Stimulated activated CD8-positive, alpha-beta memory T cell treated with anti-CD3 and anti-CD28 coated beads, Interleukin-2, amount 100 ng/mL, for 48 hours (primary cell): ENCODE measurements around the gene C1orf226.
"Not testable (repeated sequence)": the region's sequence is repeated elsewhere in the genome, so short reads cannot be mapped to it uniquely, and the experiment has no call there.

ENCODE experiments used
- DNase-seq, 2 donors: peaks; one replicate each; pipeline ENCODE4 v3.0.0-alpha.2; 2020; ENCODE audit warnings: low read depth in 2 of 2

C1orf226 gene

GRCh38 chr1:162381383-162381782 lies at the start of gene C1orf226:
TSS of gene C1orf226 (plus strand) at chr1:162381728. CDS start at chr1:162381902, 174 bp downstream.
- no peak for DNase-seq

- no peak for DNase-seq
Measured at GRCh38 chr1:162333991-162334390, 47.5 kb upstream of the C1orf226 start.

- DNase-seq: no peak
Measured at GRCh38 chr1:162335126-162335525, 46.4 kb upstream of the C1orf226 start.

GRCh38 chr1:162336621-162337285 lies 44.8 kb upstream of the C1orf226 start:
- no peak for DNase-seq

GRCh38 chr1:162342452-162342983 lies 39.0 kb upstream of the C1orf226 start:
- no peak for DNase-seq

GRCh38 chr1:162343470-162343869 lies 38.1 kb upstream of the C1orf226 start:
- DNase-seq: no peak

- no peak for DNase-seq
Measured at GRCh38 chr1:162347281-162347680, 34.2 kb upstream of the C1orf226 start.

GRCh38 chr1:162349635-162350330 lies 31.7 kb upstream of the C1orf226 start:
- no peak for DNase-seq

- no peak for DNase-seq
Measured at GRCh38 chr1:162351246-162351842, 30.2 kb upstream of the C1orf226 start.

- DNase-seq: not testable (repeated sequence)
Measured at GRCh38 chr1:162351874-162352273, 29.7 kb upstream of the C1orf226 start.

- DNase-seq: no peak
Measured at GRCh38 chr1:162353078-162353477, 28.4 kb upstream of the C1orf226 start.

- no peak for DNase-seq
Measured at GRCh38 chr1:162353702-162354101, 27.8 kb upstream of the C1orf226 start.

- no peak for DNase-seq
Measured at GRCh38 chr1:162357681-162358266, 23.8 kb upstream of the C1orf226 start.

GRCh38 chr1:162358928-162359327 lies 22.6 kb upstream of the C1orf226 start:
- no peak for DNase-seq

GRCh38 chr1:162359523-162360236 lies 21.8 kb upstream of the C1orf226 start:
- DNase-seq: no peak

GRCh38 chr1:162360237-162360873 lies 21.2 kb upstream of the C1orf226 start:
- no peak for DNase-seq

- no peak for DNase-seq
Measured at GRCh38 chr1:162360874-162361260, 20.7 kb upstream of the C1orf226 start.

- DNase-seq: no peak
Measured at GRCh38 chr1:162361349-162361748, 20.2 kb upstream of the C1orf226 start.

GRCh38 chr1:162363823-162364222 lies 17.7 kb upstream of the C1orf226 start:
- DNase-seq: no peak

GRCh38 chr1:162364498-162364897 lies 17.0 kb upstream of the C1orf226 start:
- DNase-seq: no peak
